ENCODE data around the gene B3GNT8.
"Not testable (repeated sequence)": the region's sequence is repeated elsewhere in the genome, so short reads cannot be mapped to it uniquely, and the experiment has no call there.

Gene B3GNT8

DNA sequence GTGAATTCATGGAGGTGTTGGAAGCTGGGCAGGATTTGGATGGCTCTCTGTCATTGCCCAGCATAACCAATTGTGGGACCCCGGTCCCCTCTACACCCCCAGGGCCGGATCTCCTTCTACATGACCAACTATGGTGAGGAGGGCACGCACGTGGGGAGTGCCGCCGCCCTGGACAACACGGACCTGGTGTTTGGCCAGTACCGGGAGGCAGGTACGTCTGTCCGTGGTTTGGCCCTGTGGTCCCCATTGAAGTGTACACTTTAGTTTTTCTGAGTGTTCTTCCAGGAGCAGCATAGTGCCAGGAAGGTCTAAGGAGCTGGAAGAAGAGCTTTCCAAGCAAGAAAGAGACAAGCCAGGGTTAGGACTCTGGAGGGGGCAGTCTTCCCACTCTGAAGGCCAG lies 13.2 kb downstream of the B3GNT8 start:
- no peak for DNase-seq

DNA sequence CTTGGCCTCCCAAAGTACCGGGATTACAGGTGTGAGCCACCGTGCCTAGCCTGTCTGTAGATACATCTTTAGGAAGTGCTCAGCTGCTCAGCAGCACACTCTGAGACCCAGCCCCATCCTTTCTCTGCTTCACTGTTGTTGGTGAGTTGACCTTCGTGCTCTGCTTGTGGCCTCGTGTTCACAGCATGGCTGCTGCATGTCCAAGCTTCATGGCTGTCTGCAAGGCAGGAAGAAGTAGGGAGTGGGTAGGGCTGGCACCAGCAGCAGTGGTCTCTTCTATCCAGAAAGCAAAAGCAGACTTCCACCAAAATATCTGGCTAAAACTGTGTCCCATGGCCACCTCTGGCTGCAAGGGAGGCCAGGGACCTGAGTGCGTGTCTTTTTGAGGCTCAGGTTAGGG lies 14.2 kb downstream of the B3GNT8 start:
- DNase-seq: no peak

DNA sequence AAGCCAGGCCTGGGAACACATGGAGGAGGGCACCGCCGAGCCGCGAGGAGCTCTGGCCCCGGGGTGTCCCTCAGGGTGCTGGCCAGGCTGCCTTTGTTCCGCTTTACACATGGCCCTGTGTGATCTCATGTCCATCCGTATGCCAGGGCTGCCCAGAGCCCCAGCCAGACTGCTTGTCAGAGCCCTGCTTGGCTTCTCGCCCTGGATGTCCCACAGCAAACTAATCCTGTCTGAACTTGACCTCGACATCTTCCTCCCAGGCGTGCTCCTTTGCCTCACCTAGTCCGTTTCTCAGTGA lies 15.3 kb downstream of the B3GNT8 start:
- DNase-seq: no peak

DNA sequence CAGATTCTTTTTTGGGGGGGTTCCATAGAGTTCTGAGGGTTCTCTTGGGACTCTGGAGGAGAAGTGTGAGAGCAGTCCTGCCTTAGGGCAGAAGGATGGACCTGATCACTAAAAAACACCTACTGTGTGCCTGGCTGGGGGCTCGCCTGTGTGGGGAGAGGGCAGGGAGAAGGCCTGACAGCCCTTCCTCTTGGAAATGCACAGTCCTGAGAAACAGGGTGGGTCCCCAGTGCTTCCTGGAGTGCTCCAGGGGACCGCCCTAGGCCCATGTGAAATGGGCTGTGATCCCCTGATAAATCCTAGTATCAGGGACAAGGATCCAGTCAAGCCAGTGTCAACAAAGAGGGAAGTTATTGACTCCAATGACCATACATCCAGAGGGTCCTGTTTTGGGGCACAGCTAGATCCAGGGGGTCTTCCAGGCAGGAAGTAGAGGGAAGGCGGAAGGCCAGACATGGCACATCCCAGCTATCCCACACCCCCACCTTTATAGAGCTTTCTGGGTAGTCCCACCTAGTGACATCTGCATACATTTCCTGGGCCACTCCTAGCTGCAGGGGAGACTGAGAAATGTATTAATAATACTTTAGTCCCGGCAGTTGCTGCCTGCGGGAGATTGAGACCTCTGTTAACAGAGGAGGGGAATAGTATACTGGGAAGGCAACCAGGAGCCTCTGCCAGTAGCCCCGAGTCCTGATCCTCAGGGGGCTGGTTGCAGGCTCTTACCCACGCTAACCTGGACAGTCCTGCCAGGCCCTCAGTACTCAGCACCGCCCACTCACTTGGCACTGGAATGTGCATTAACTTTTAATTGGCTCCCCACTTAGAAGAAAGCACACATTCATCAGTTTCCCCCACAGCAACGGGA lies 15.8 kb downstream of the B3GNT8 start:
- no peak for DNase-seq

DNA sequence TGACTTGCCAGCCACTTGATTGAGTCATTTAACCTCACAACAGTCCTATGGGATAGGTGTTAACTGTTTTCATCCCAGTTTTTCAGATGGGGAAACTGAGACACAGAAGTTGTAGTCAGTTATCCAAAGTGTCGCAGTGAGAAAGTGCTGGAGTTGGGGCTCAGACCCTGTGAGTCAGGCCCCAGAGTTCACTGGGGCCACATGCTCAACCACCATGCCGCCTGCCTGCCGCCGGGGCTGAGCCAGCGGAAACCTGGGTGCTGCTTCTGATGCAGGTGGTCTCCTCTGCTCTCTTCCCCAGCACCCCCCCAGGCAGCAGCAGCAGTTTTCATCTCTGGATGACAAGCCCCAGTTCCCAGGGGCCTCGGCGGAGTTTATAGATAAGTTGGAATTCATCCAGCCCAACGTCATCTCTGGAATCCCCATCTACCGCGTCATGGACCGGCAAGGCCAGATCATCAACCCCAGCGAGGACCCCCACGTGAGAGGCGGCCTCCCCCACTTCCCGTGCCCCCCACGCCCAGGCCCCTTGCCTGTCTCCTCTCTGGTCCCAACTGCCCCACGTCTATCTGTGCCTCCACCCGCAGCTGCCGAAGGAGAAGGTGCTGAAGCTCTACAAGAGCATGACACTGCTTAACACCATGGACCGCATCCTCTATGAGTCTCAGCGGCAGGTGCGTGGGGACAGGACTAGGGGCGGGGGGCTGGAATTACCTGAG lies 16.7 kb downstream of the B3GNT8 start:
- DNase-seq: no peak

DNA sequence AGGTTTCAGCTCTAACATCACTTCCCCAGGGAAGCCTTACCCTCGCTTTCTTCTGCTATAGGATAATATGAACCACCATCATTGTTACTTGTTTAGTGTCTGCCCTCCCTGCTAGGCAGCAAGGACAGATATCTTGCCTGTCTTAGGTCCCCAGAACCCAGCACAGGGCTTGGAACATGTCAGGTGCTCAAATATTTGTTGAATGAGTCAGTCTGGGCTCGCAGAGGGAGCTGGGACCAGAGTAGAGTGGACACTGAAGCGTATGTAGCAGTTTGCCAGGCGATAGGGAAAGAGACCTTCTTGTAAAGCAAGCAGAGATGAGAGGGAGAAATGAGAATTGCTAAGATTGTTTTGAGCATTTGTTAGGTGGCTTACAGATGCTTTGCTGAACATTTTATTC lies 17.9 kb downstream of the B3GNT8 start:
- DNase-seq: peak; percentile 94

DNA sequence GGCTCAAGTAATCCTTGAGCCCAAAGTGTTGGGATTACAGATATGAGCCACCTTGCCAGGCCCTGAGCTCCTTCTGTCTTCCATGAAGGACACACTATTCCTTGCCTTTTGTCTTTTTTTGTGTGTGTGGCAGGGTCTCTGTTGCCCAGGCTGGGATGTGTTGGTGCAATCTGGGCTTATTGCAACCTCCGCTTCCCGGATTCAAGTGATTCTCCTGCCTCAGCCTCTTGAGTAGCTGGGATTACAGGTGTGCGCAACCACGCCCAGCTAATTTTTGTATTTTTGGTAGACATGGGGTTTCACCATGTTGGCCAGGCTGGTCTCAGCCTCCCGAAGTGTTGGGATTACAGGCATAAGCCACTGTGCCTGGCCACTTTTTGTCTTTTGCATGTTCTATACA lies 18.3 kb downstream of the B3GNT8 start:
- not testable (repeated sequence) for DNase-seq

DNA sequence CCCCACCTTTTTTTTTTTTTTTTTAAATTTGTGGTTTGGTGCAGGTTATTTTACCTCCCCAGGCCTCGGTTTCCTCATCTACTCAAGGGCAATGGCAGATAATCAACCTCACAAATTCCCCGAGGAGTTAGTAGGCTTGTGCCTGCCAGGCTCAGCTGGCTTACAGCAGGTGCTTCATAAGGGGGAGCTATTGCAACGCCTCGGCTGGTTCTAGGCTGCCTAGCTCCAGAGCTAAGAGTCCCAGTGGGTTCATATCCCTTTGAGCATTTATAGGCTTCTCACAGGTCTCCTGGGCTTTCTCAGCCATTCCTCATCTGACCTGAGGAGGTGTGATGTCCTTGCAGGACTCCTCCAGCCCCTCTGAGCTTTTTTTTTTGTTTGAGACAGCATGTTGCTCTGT lies 18.9 kb downstream of the B3GNT8 start:
- no peak for DNase-seq

DNA sequence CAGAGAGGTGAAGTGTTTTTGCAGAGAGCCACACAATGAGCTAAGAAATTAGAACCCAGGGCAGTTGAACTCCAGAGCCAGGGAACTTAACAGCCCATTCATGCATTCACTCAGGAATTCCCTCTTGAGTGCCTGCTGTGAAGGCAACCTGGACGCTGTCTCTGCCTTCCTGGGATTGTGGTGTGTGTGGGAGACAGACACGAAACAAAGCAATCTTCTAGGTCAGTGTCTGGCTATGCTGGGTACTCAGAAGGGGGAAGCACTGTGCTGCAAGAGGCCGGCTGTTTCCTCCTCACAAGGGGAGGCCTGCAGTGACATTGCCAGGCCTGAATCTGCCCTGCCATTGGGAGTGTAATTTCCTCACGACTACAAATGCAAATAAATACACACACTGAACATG lies 19.9 kb downstream of the B3GNT8 start:
- DNase-seq: peak; percentile 95

DNA sequence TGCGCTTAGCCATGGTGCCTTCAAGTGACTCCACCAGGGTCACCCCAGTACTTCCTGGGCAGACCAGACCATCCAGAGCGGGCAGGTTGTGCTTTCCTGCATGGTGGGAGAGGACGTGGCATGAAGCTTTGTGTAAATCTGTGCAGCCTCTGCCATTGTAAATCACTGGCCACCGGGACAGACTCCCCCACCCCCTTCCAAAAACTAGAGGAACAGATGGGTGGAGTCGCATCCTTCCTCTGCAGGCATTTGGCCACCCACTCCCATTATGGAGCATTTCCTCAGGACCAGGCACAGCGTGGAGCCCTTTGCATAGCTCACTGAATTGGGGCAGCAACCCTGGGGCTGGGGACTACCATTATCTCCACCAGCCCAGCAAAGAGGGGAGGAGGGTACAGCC lies 21.4 kb downstream of the B3GNT8 start:
- DNase-seq: no peak

DNA sequence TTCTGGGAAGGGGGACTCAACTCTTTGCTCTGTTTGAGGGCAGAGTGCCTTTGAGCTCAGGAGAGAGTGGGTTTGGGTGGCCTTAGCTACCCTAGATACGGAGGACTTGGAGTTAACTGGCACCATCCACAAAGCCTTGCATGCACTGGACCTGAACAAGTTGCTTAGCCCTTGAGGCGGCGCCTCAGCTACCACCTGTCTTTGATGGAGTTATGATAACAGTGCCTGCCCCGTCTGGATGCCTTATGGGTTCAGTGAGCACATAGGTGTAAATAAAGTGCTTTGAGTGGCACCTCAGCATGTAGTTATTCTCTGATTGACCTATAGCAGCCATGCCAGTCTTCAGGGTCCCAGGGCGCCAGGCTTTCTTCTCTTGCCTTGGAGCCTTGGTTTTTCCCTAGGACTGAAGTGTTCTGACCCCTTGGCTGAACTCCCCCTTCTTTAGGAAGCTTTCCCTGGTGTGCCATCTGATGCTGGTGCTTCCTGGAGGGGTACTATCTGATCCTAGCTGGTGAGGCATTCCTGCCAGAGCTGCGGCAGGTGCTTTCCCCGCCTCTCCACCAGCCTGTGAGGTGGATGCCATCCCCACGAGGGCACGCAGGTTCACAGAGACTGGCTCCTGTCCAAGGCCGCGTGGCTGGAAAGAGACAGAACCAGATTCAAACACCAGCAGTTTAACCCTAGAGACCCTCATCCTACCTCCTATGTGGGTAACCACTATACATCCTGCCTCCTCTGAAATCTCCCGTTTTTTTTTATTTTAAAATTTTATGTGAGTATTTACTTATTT lies 23.8 kb downstream of the B3GNT8 start:
- DNase-seq: no peak

DNA sequence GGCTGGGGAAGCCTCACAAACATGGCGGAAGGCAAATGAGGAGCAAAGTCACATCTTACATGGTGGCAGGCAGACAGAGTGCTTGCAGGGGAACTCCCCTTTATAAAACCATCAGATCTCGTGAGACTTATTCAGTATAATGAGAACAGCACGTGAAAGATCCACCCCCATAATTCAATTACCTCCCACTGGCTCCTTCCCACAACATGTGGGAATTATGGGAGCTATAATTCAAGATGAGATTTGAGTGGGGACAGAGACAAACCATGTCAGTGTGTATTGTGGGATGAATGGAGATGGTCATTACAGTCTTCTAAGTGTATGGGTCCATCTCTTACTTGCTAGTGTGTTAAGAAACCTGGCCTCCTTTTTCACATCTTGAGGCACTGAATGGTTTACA lies 25.2 kb downstream of the B3GNT8 start:
- DNase-seq: no peak

DNA sequence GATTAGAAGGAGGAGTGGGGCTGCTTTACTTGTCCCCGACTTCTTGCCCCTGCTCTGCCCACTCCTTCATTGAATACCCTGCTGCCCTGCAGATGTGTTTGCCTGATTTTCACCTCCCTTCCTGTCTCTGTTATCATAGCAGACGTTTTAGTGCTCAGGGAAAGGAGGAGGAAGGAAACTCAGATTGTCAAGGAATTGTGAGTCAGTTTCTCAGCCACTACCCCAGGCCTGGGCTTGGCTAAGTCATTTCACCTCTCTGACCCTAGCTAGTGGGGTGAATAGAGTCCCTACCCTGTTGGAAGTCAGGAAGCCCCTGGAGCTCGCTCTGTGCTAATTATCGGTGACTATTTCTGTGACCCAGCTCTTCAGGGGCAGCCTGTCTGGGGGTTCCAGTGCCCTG lies 25.7 kb downstream of the B3GNT8 start:
- no peak for DNase-seq

DNA sequence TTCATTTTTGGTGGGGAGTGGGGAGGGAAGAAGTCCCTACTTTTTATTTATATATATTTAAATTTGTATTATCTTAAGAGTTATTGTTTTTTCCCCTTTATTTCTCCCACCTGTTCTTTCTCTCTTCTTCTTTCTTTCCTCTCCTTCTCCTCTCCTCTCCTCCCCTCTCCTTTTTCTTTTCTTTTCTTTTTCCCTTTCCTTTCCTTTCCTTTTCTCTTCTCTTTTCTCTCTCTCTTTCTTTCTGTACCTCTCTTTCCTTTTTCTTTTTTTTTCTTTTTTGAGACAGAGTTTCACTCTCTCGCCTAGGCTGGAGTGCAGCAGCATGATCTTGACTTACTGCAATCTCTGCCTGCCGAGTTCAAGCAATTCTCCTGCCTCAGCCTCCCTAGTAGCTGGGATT lies 27.6 kb downstream of the B3GNT8 start:
- DNase-seq: no peak

DNA sequence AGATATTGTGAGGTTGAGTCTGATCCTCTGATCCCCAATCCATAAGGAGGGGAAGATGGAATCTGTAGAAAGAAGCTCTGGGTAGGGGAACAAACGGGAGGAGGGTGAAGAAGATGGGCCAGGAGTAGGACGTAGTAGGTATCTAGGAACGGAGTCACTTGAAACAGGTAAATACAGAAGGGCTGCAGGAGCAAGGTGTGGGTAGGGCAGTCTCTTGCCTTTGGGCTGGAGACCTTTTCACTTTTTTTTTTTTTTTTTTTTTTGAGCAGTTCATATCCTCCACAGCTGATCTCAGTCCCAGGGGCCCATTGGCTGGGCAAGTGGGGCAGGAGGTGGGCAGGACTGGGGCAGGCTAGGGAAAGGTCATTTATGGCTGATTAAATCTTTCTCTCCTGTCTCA lies 28.1 kb downstream of the B3GNT8 start:
- no peak for DNase-seq

DNA sequence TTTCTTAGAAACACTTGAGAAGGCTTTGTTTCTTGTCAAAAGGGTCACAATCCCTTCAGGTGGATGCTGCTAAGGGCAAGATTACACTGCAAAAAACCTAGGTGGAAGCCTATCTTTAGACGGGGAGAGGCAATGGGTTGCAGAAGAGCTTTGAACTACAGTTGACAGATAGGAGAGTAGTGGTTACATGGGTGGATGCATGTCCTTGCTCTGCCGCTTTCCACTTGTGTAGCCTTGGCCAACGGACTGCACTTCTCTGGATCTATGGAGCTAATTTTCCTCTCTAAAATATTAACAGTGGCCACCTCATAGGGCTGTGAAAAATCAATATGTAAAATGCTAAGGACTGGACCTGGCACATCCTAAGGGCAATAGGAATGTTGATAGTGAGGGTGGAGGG lies 28.6 kb downstream of the B3GNT8 start:
- DNase-seq: no peak

DNA sequence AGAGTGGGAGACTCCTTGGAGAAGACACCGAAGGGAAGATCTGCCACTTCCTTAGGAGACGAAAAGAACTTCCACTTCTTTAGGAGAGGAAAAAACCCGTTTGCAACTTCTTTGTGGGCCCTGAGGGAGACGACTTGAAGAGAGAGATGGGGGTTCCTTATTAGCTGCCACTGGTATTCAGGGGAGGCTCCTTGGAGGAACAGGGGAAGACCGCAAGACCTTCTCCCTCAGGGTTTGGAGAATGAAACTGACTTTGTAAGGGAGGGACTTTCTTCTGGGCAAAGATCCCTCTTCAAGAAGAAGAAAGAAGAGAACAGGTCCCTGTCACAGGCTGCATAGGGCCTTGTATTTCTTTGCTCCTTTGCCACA lies 29.1 kb downstream of the B3GNT8 start:
- no peak for DNase-seq

DNA sequence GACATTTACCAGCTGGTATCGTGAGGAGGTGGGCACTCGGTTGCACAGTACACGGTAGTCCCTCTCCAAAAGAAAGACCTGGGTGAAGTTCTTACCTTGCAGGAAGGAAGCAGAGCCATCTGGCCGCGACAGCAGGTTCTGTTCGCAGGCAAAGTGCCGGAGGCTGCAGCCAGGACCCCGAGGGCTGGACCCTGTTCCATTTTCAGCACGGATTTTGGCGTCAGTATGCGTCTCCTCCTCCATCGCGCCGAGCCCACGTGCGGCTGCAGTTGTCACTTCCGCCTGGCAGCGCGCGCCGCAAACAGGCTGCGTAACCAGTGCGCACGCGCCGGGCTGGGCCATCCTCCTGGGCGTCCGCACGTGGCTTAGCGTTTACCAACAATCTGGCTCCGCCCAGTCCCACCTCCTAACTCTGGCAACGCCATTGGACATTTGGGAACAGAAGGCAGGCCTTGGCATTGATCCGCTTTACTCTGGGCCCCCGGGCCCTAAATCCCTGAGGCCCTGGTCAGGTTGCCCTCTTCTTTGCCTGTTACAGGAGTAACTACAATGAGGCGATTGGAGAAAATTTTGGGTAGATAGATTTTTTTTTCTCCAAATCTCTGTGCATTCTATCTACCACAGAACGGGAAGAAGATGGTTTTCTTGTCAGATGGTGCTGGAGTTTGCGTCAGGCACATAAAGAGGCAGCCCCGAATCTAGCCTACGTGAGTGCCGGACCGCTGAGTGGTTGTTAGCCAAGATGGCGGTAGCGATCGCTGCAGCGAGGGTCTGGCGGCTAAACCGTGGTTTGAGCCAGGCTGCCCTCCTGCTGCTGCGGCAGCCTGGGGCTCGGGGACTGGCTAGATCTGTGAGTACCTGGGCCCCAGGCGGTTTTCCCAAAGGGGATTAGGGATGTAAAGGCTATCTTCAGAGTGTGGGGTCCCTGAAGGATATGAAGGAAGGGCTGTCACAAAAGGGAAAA lies 29.8 kb downstream of the B3GNT8 start, which contains the start of the genes BCKDHA and EXOSC5:
TSS of gene BCKDHA (plus strand) at position 733 of the 964 bp plus-strand sequence. CDS start at position 743, 10 bp downstream.
TSS of gene EXOSC5 (minus strand) at position 274 of the 964 bp plus-strand sequence. CDS start at position 243, 31 bp downstream.
- peak; percentile 100 for DNase-seq

DNA sequence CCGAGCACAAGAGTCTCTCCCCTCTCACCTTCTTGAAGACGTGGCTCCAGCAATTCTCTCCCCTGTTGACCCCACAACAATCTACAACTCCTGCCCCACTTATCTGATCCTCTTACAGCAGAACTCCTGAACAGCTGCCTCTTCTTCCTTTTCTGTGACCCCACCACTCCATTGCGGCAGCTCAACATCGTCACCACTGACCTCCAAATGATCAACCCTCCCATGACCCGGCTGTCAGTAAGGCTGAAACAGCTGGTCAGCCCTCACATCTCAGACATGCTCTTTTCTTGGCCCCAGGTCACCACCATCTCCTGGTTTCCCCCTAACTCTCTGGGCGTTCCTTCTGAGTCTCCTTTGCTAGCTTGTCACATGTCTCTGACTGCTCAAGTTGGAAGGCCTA lies 31.8 kb downstream of the B3GNT8 start:
- DNase-seq: no peak

DNA sequence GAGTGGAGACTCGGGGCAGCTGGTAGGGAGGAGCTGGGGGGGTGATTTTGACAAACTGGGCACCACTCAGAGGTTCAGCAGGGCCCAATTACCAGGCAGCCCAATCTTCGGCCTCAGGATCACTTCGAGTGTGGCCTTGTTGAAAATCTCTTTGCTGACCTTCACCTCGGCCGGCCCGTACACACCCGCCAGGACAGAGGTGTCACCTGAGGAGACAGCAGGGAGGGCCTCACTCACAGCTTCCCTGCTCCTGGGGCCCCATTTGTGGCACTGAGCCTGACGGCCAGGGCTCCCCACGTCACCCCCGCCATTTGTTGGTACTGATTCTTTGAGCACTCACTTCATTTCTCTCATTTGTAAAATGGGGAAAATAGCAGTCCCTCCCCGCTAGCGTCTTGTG lies 34.4 kb downstream of the B3GNT8 start:
- no peak for DNase-seq

DNA sequence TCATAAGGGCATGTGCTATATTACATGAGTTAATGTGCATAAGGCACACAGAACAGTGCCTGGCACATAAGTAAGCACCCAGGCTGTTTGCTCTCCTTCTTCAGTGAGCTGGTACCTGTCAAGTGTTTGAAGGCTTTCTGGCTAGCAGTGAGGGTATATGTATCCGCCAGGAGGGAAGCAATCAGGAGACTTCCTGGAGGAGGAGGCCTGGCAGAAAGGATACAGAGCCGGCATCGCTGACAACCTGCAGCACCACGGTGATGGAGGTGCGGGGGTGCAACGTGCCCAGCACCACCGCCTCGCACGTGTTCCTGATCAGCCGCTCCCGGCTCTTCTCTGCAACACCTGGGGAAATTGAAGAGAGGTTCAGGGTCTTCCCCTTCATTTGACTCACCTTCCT lies 35.6 kb downstream of the B3GNT8 start:
- no peak for DNase-seq

DNA sequence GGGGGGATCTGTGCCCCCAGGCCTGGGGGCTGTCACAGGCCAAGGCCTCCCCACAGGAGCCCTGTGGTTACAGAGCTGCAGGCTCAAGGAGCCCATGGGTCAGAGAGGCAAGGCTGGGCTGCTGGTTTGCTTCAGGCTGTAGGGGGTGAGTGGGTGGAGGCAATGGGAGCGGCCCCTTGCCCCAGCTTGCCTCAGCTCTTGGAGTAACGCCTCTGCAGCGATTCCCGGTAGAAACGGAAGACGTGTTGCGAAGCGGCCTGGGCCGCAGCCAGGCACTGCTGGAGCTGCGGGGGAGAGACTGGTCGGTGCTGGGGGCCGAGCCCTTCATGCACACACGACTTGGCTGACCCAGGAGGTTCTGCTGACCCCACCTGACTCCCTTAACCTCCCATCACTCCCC lies 40.7 kb downstream of the B3GNT8 start:
- no peak for DNase-seq

Measured in islet precursor cell (in vitro differentiated cells).